OCI-LY1 (cell line): ENCODE results near the gene CASD1.
A peak's percentile ranks its signal among the peaks of the same experiment; 100 is the strongest.

Experiments
- H2AFZ ChIP-seq: fragments of 200-600 bp; sonication (generic), shearing (Covaris generic); 2 replicates; pipeline ENCODE4 v1.6.0; 2014; ENCODE audit warnings: antibody characterized with exemption, mild to moderate bottlenecking, low read length
- H3F3A ChIP-seq: fragments of 200-600 bp; sonication (generic), shearing (Covaris generic); 2 replicates; pipeline ENCODE4 v1.6.0; 2014; ENCODE audit warnings: mild to moderate bottlenecking, antibody characterized with exemption, low read length, moderate library complexity; ENCODE audit not compliant: insufficient read depth
- H3K27ac ChIP-seq: fragments of 200-600 bp; sonication (generic); 2 replicates; pipeline ENCODE4 v1.5.1; 2014; ENCODE audit warnings: low read length, mixed run types, mild to moderate bottlenecking, low read depth; ENCODE audit not compliant: poor library complexity, severe bottlenecking
- H3K27me3 ChIP-seq: fragments of 200-600 bp; sonication (generic); 2 replicates; pipeline ENCODE4 v1.6.0; 2014; ENCODE audit warnings: antibody characterized with exemption, mild to moderate bottlenecking, low read length, moderate library complexity; ENCODE audit not compliant: insufficient read depth
- H3K36me3 ChIP-seq: fragments of 200-600 bp; sonication (generic); 2 replicates; pipeline ENCODE4 v1.6.1; 2014; ENCODE audit warnings: mild to moderate bottlenecking, antibody characterized with exemption, low read length, moderate library complexity, mixed read lengths; ENCODE audit not compliant: insufficient read depth
- H3K4me1 ChIP-seq: fragments of 200-600 bp; sonication (generic); 2 replicates; pipeline ENCODE4 v1.5.1; 2014; ENCODE audit warnings: mild to moderate bottlenecking, low read length, moderate library complexity; ENCODE audit not compliant: insufficient read depth, severe bottlenecking
- H3K4me2 ChIP-seq: fragments of 200-600 bp; sonication (generic), shearing (Covaris generic); 2 replicates; pipeline ENCODE4 v1.6.1; 2014; ENCODE audit warnings: low read length
- H3K4me3 ChIP-seq: fragments of 200-600 bp; sonication (generic); 2 replicates; pipeline ENCODE4 v1.5.1; 2014; ENCODE audit warnings: low read length, low read depth, mild to moderate bottlenecking, mixed read lengths; ENCODE audit not compliant: poor library complexity, severe bottlenecking
- H3K79me2 ChIP-seq: fragments of 200-600 bp; shearing (Covaris generic); 2 replicates; pipeline ENCODE4 v1.6.1; 2016; ENCODE audit warnings: mixed run types, low read length, mixed read lengths; ENCODE audit not compliant: insufficient read depth
- H3K9ac ChIP-seq: fragments of 200-600 bp; sonication (generic), shearing (Covaris generic); 2 replicates; pipeline ENCODE4 v1.6.1; 2014; ENCODE audit warnings: mild to moderate bottlenecking, low read length, mixed read lengths
- H3K9me2 ChIP-seq: fragments of 200-600 bp; sonication (generic), shearing (Covaris generic); 2 replicates; pipeline ENCODE4 v1.6.1; 2014; ENCODE audit warnings: low read depth, mild to moderate bottlenecking, low read length, mixed read lengths
- H3K9me3 ChIP-seq: fragments of 200-600 bp; shearing (Covaris generic); 2 replicates; pipeline ENCODE4 v1.6.1; 2014; ENCODE audit warnings: low read length, mixed read lengths
- H4K20me1 ChIP-seq: fragments of 200-600 bp; sonication (generic), shearing (Covaris generic); 2 replicates; pipeline ENCODE4 v1.6.0; 2016; ENCODE audit warnings: mild to moderate bottlenecking, low read length; ENCODE audit not compliant: insufficient read depth
- CTCF ChIP-seq: fragments of 200-600 bp; sonication (generic), shearing (Covaris generic); IDR thresholded peaks from 2 replicates; pipeline ENCODE4 v1.5.1; 2017; ENCODE audit warnings: mild to moderate bottlenecking, antibody characterized with exemption, low read length, moderate library complexity, mixed read lengths
- EZH2 ChIP-seq: fragments of 200-600 bp; sonication (generic), shearing (Covaris generic); IDR thresholded peaks from 2 replicates; pipeline ENCODE4 v1.8.0; 2017; ENCODE audit warnings: borderline replicate concordance, mixed run types, mild to moderate bottlenecking, antibody characterized with exemption, low read length, moderate library complexity, mixed read lengths

CASD1 gene

GRCh38 chr7:94556028-94556427 is 46.4 kb downstream of the CASD1 start:
- peaks cover 41% of the 10 kb centered on the region for H3K36me3 ChIP-seq
- peak overlapping the region; percentile 60 for H3K4me2 ChIP-seq
- no peaks in the 10 kb centered on the region for H3K9me3 ChIP-seq
- H3K79me2 ChIP-seq = no peaks in the 10 kb centered on the region
- no peaks in the 10 kb centered on the region for H4K20me1 ChIP-seq
- no peak overlapping the region for H2AFZ ChIP-seq
- H3K9ac ChIP-seq = peak overlapping the region; percentile 0; the same call in 1 of the 2 replicates
- H3F3A ChIP-seq = no peaks in the 10 kb centered on the region
- peak overlapping the region; percentile 23 for H3K4me3 ChIP-seq
- peaks cover 40% of the 10 kb centered on the region for H3K4me1 ChIP-seq
- H3K27ac ChIP-seq = peak overlapping the region; percentile 77
- no peak for TF ChIP-seq CTCF
- TF ChIP-seq EZH2 = no peak
- H3K9me2 ChIP-seq = no peaks in the 10 kb centered on the region
- no peaks in the 10 kb centered on the region for H3K27me3 ChIP-seq

- Histone ChIP-seq H3K9me3 (no peaks in the 10 kb centered on the region), H3K27me3 (no peaks in the 10 kb centered on the region), H3F3A (no peaks in the 10 kb centered on the region)
Measured at GRCh38 chr7:94557215-94557614, 47.6 kb downstream of the CASD1 start.

GRCh38 chr7:94559972-94560371 is 50.4 kb downstream of the CASD1 start:
- peaks cover 28% of the 10 kb centered on the region for H3K4me1 ChIP-seq
- H3K9me3 ChIP-seq = no peaks in the 10 kb centered on the region
- no peaks in the 10 kb centered on the region for H3K79me2 ChIP-seq
- peaks cover 22% of the 10 kb centered on the region; the same call in 1 of the 2 replicates for H3K36me3 ChIP-seq
- no peaks in the 10 kb centered on the region for H3K9me2 ChIP-seq
- no peak overlapping the region for H2AFZ ChIP-seq
- no peaks in the 10 kb centered on the region for H3F3A ChIP-seq
- no peaks in the 10 kb centered on the region for H4K20me1 ChIP-seq
- no peaks in the 10 kb centered on the region for H3K27me3 ChIP-seq
- no peak for TF ChIP-seq CTCF
- TF ChIP-seq EZH2 = no peak
- no peak overlapping the region for H3K4me3 ChIP-seq
- no peak overlapping the region for H3K9ac ChIP-seq
- H3K27ac ChIP-seq = no peak overlapping the region
- H3K4me2 ChIP-seq = no peak overlapping the region

More at GRCh38 chr7:94557215-94557614, 47.6 kb downstream of the CASD1 start:
- H4K20me1 ChIP-seq = no peaks in the 10 kb centered on the region
- H3K36me3 ChIP-seq = peaks cover 35% of the 10 kb centered on the region
- peaks cover 40% of the 10 kb centered on the region for H3K4me1 ChIP-seq
- H2AFZ ChIP-seq = no peak overlapping the region
- no peak overlapping the region for H3K4me2 ChIP-seq
- H3K27ac ChIP-seq = peak overlapping the region; percentile 77
- no peak overlapping the region for H3K4me3 ChIP-seq
- no peaks in the 10 kb centered on the region for H3K9me2 ChIP-seq
- H3K9ac ChIP-seq = no peak overlapping the region
- H3K79me2 ChIP-seq = no peaks in the 10 kb centered on the region
- TF ChIP-seq CTCF (no peak), EZH2 (no peak)
